CD4-positive, alpha-beta T cell treated with Interleukin-15 for 1 hour (primary cell): Measurements from ENCODE around the gene OR6C65.

ENCODE experiments used
- DNase-seq: peaks from one replicate; pipeline ENCODE4 v3.0.0-alpha.2; 2020

Gene OR6C65

DNA sequence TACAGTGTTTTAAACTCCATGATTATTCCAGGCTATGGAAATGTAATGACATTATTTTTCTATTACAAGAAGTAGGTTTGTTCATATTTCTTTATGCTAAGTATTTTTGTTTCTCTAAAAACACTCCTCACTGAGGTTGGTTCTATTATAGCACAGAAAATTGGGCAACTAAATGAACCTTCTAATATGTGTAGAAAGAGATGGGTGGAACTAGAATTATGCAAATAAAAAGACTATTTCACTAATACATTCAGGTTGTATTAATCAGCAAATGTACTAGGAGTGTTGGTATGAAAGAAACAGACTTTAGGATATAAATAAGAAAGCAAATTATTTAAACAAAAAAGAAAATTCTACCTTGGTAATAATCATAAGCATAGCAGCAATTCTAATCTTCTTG is 48.5 kb downstream of the OR6C65 start:
- DNase-seq = no peak
